GM10266 (cell line): ENCODE measurements around the gene CCNJL.

ENCODE experiments used
- DNase-seq: peaks from one replicate; pipeline ENCODE4 v3.0.0; 2012; ENCODE audit errors: extremely low spot score
- CTCF ChIP-seq: IDR thresholded peaks from 2 replicates; pipeline ENCODE4 v1.5.1; 2012; ENCODE audit warnings: mild to moderate bottlenecking, low read depth; ENCODE audit not compliant: control insufficient read depth, insufficient read depth; ENCODE audit errors: missing control alignments

Gene CCNJL

GRCh38 chr5:160285316-160285715 is 27.0 kb downstream of the CCNJL start:
- TF ChIP-seq CTCF = no peak
- DNase-seq = no peak

- no peak for DNase-seq
- TF ChIP-seq CTCF = no peak
Measured at GRCh38 chr5:160284291-160284873, 28.0 kb downstream of the CCNJL start.

- TF ChIP-seq CTCF = no peak
- no peak for DNase-seq
Measured at GRCh38 chr5:160281275-160281674, 31.1 kb downstream of the CCNJL start.

GRCh38 chr5:160280384-160281095 is 31.8 kb downstream of the CCNJL start:
- no peak for TF ChIP-seq CTCF
- no peak for DNase-seq

GRCh38 chr5:160278343-160278742 is 34.0 kb downstream of the CCNJL start:
- no peak for TF ChIP-seq CTCF
- no peak for DNase-seq

GRCh38 chr5:160274483-160274931 is 37.9 kb downstream of the CCNJL start:
- DNase-seq = no peak
- TF ChIP-seq CTCF = no peak

- TF ChIP-seq CTCF = no peak
- no peak for DNase-seq
Measured at GRCh38 chr5:160272889-160273288, 39.5 kb downstream of the CCNJL start.
